Hepatic stellate cell (primary cell): ENCODE measurements around the gene PAK4.
"Not testable (repeated sequence)": the region's sequence is repeated elsewhere in the genome, so short reads cannot be mapped to it uniquely, and the experiment has no call there.

Source experiments
- DNase-seq: peaks from one replicate; pipeline ENCODE4 v3.0.0; 2011; ENCODE audit warnings: low spot score

Gene PAK4

GRCh38 chr19:39125554-39126311, at the start of gene PAK4:
Gene PAK4 (plus strand): TSS chr19:39125786. CDS start chr19:39169554, 43,768 bp downstream.
- peak; percentile 100 for DNase-seq

- DNase-seq: no peak
Observed at GRCh38 chr19:39077323-39077722, 48.3 kb upstream of the PAK4 start.

- peak; percentile 82 for DNase-seq
Observed at GRCh38 chr19:39078436-39079200, 47.0 kb upstream of the PAK4 start.

GRCh38 chr19:39080431-39080830, 45.2 kb upstream of the PAK4 start:
- DNase-seq: no peak

- no peak for DNase-seq
Observed at GRCh38 chr19:39082167-39082566, 43.4 kb upstream of the PAK4 start.

GRCh38 chr19:39082745-39083598, 42.6 kb upstream of the PAK4 start:
- DNase-seq: no peak

GRCh38 chr19:39083599-39083982, 42.0 kb upstream of the PAK4 start:
- no peak for DNase-seq

- DNase-seq: no peak
Observed at GRCh38 chr19:39083983-39084731, 41.4 kb upstream of the PAK4 start, which contains the start of gene ACP7. Gene ACP7 (plus strand): TSS chr19:39084368. CDS start chr19:39085270, 902 bp downstream.

- no peak for DNase-seq
Observed at GRCh38 chr19:39084732-39085080, 40.9 kb upstream of the PAK4 start.

GRCh38 chr19:39085392-39085791, 40.2 kb upstream of the PAK4 start:
- no peak for DNase-seq

GRCh38 chr19:39086386-39086785, 39.2 kb upstream of the PAK4 start:
- no peak for DNase-seq

GRCh38 chr19:39087907-39088686, 37.5 kb upstream of the PAK4 start:
- DNase-seq: no peak

GRCh38 chr19:39090016-39090415, 35.6 kb upstream of the PAK4 start:
- not testable (repeated sequence) for DNase-seq

GRCh38 chr19:39090881-39091280, 34.7 kb upstream of the PAK4 start:
- no peak for DNase-seq

- DNase-seq: not testable (repeated sequence)
Observed at GRCh38 chr19:39095799-39096540, 29.6 kb upstream of the PAK4 start.

GRCh38 chr19:39097299-39097698, 28.3 kb upstream of the PAK4 start:
- no peak for DNase-seq

GRCh38 chr19:39097721-39098120, 27.9 kb upstream of the PAK4 start:
- no peak for DNase-seq

- no peak for DNase-seq
Observed at GRCh38 chr19:39098365-39099269, 27.0 kb upstream of the PAK4 start.

GRCh38 chr19:39099341-39099740, 26.2 kb upstream of the PAK4 start:
- DNase-seq: no peak
